PC-3 (cell line): ENCODE data around the gene MDFIC. TPM values are rescaled to one million over a fixed set of nuclear protein-coding genes. Genes with fewer than 3 reads are reported as not detected.

Experiments
- ATAC-seq: fragments of 200-7000 bp; cut with Tn5 transposase; 2 replicates; pipeline ENCODE4 v1.9.1; 2020; ENCODE audit warnings: mild to moderate bottlenecking, moderate library complexity
- BruUV-seq: library from RNA; stranded (reverse); fragments of 400-500 nt; replicated peaks from 2 replicates; lab custom pipeline; 2021; lab: Mats Ljungman, UMichigan
- CTCF ChIA-PET: fragments of 300-600 bp; sonication (Branson Sonifier 250); formaldehyde crosslinking; loops from one replicate; lab custom pipeline; 2022; ENCODE audit warnings: antibody characterized with exemption; lab: Charles Lee
- POLR2A ChIA-PET: fragments of 300-600 bp; sonication (Branson Sonifier 250); formaldehyde crosslinking; loops from one replicate; lab custom pipeline; 2022; ENCODE audit warnings: antibody characterized with exemption; ENCODE audit not compliant: unreplicated experiment; lab: Charles Lee
- DNase-seq: peaks from one replicate; pipeline ENCODE4 v3.0.0-alpha.2; 2015
- H2AFZ ChIP-seq: fragments of 300-600 bp; sonication (generic); 2 replicates; pipeline ENCODE4 v1.6.0; 2016; ENCODE audit warnings: antibody characterized with exemption, low read length
- H3F3A ChIP-seq: fragments of 300-600 bp; sonication (generic); one replicate; pipeline ENCODE4 v1.6.0; 2017; ENCODE audit warnings: antibody characterized with exemption, low read length, control low read depth, mild to moderate bottlenecking; ENCODE audit not compliant: unreplicated experiment
- H3K27ac ChIP-seq: fragments of 300-600 bp; sonication (generic); 2 replicates; pipeline ENCODE4 v1.5.1; 2016; ENCODE audit warnings: mild to moderate bottlenecking, low read length
- H3K27me3 ChIP-seq: fragments of 300-600 bp; sonication (generic); 2 replicates; pipeline ENCODE4 v1.6.1; 2016; ENCODE audit warnings: low read length, mixed read lengths
- H3K36me3 ChIP-seq: fragments of 300-600 bp; sonication (generic); 2 replicates; pipeline ENCODE4 v1.6.1; 2016; ENCODE audit warnings: low read depth, mixed run types, low read length, mixed read lengths
- H3K4me1 ChIP-seq: fragments of 300-600 bp; sonication (generic); 2 replicates; pipeline ENCODE4 v1.5.1; 2016; ENCODE audit warnings: low read length; ENCODE audit not compliant: insufficient read depth
- H3K4me2 ChIP-seq: fragments of 300-600 bp; sonication (generic); 2 replicates; pipeline ENCODE4 v1.6.0; 2016; ENCODE audit warnings: low read length
- H3K4me3 ChIP-seq: fragments of 300-600 bp; sonication (generic); 2 replicates; pipeline ENCODE4 v1.5.1; 2016; ENCODE audit warnings: mild to moderate bottlenecking, low read length, mixed read lengths
- H3K79me2 ChIP-seq: fragments of 300-600 bp; sonication (generic); 2 replicates; pipeline ENCODE4 v1.6.1; 2017; ENCODE audit warnings: low read length, mixed read lengths
- H3K9ac ChIP-seq: fragments of 300-600 bp; sonication (generic); 2 replicates; pipeline ENCODE4 v1.6.0; 2016; ENCODE audit warnings: mild to moderate bottlenecking, low read length
- H3K9me2 ChIP-seq: fragments of 300-600 bp; sonication (generic); replicated peaks from 2 replicates; pipeline ENCODE4 v1.6.1; 2016; ENCODE audit warnings: mixed run types, low read length, mixed read lengths
- H3K9me3 ChIP-seq: fragments of 300-600 bp; sonication (generic); 2 replicates; pipeline ENCODE4 v1.6.1; 2016; ENCODE audit warnings: low read length, mixed read lengths
- H4K20me1 ChIP-seq: fragments of 300-600 bp; sonication (generic); 2 replicates; pipeline ENCODE4 v1.6.1; 2016; ENCODE audit warnings: low read length, mixed read lengths
- EZH2 ChIP-seq: fragments of 300-600 bp; sonication (generic); IDR thresholded peaks from one replicate; pipeline ENCODE4 v1.6.1; 2017; ENCODE audit warnings: antibody characterized with exemption, mild to moderate bottlenecking, low read length; ENCODE audit not compliant: unreplicated experiment
- EZH2phosphoT487 ChIP-seq: fragments of 300-600 bp; sonication (generic); IDR thresholded peaks from 2 replicates; pipeline ENCODE4 v1.6.1; 2018; ENCODE audit warnings: mild to moderate bottlenecking, antibody characterized with exemption, low read length, borderline replicate concordance
- intact Hi-C: fragments of 100-400 bp; cut with micrococcal nuclease; formaldehyde crosslinking; loops from 2 replicates; pipeline ENCODE4 v1.9.0; 2023
- total RNA-seq: library from RNA; depleted of rRNA; stranded (reverse); fragments of >200 nt; gene quantifications from 2 replicates; pipeline ENCODE4 v1.2.3, GENCODE V29; 2014
- TF ChIP-seq, protein P1 (sequence below): fragments of 300-600 bp; sonication (generic); conservative IDR thresholded peaks from 2 replicates; pipeline ENCODE4 v1.5.1; 2017; ENCODE audit warnings: antibody characterized with exemption, low read depth, mild to moderate bottlenecking, low read length

Gene MDFIC
- total RNA-seq, 1 experiment from 2014 or later: 33.9 TPM

DNA sequence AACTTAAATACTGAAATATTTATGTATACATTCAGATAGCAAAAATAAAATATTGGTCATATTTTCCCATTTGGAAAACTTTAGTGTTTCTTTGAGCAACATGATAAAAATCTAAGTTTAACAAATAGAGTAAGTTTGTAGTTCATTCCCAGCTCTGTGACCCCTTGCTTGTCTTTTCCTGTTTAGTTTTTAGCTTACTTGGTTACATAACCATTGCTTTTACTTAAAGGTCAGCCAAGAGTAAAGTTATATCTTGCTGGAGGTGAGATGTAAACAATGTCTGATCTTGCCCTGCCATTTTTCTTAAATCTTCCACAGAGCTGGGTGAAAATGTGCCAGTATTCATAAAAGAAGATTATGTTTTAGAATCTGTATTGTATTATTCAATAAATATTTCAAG is 46.7 kb upstream of the MDFIC start:
- intact Hi-C loops: no loop called here
- H3K4me1 ChIP-seq: no peaks in the 10 kb centered on the region
- ChIA-PET POLR2A (no interaction called here), CTCF (no interaction called here)
- TF ChIP-seq, protein P1, sequence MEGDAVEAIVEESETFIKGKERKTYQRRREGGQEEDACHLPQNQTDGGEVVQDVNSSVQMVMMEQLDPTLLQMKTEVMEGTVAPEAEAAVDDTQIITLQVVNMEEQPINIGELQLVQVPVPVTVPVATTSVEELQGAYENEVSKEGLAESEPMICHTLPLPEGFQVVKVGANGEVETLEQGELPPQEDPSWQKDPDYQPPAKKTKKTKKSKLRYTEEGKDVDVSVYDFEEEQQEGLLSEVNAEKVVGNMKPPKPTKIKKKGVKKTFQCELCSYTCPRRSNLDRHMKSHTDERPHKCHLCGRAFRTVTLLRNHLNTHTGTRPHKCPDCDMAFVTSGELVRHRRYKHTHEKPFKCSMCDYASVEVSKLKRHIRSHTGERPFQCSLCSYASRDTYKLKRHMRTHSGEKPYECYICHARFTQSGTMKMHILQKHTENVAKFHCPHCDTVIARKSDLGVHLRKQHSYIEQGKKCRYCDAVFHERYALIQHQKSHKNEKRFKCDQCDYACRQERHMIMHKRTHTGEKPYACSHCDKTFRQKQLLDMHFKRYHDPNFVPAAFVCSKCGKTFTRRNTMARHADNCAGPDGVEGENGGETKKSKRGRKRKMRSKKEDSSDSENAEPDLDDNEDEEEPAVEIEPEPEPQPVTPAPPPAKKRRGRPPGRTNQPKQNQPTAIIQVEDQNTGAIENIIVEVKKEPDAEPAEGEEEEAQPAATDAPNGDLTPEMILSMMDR: no peak
- TF ChIP-seq EZH2 (no peak), EZH2phosphoT487 (no peak)
- H3K36me3 ChIP-seq: no peaks in the 10 kb centered on the region
- DNase-seq (no peak), ATAC-seq (no peak)
- H3F3A ChIP-seq: no peaks in the 10 kb centered on the region
- H3K27ac ChIP-seq: no peak overlapping the region
- H3K79me2 ChIP-seq: no peaks in the 10 kb centered on the region
- H3K4me2 ChIP-seq: no peak overlapping the region
- no peaks in the 10 kb centered on the region for H3K9me2 ChIP-seq
- no TSS peak for BruUV-seq
- H2AFZ ChIP-seq: no peak overlapping the region
- no peaks in the 10 kb centered on the region for H4K20me1 ChIP-seq
- H3K4me3 ChIP-seq: no peak overlapping the region
- no peaks in the 10 kb centered on the region for H3K9me3 ChIP-seq
- H3K27me3 ChIP-seq: no peaks in the 10 kb centered on the region
- H3K9ac ChIP-seq: no peak overlapping the region

DNA sequence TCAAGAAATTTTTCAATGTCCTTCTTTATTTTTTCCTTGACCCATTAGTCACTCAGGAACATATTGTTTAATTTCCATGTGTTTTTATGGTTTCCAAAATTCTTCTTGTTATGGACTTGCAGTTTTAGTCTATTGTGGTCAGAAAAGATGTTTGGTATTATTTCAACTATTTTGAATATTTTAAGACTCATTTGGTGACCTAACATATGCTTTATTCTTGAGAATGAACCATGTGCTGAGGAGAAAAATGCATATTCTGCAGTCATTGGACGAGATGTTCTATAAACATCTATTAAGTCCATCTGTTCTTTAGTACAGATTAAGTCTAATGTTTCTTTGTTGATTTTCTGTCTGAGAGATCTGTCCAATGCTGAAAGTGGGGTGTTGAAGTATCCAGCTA is 42.3 kb upstream of the MDFIC start:
- POLR2A ChIA-PET: no interaction called here
- Histone ChIP-seq H2AFZ (no peak overlapping the region), H3K27me3 (no peaks in the 10 kb centered on the region), H3K9me3 (no peaks in the 10 kb centered on the region), H3K4me1 (no peaks in the 10 kb centered on the region), H3K27ac (no peak overlapping the region), H3K79me2 (no peaks in the 10 kb centered on the region), H3F3A (no peaks in the 10 kb centered on the region), H3K4me2 (no peak overlapping the region), H3K36me3 (no peaks in the 10 kb centered on the region), H3K4me3 (no peak overlapping the region), H4K20me1 (no peaks in the 10 kb centered on the region), H3K9ac (no peak overlapping the region), H3K9me2 (no peaks in the 10 kb centered on the region)
- no peak for ATAC-seq
- intact Hi-C loops: no loop called here
- no peak for TF ChIP-seq EZH2
- TF ChIP-seq, protein P1: no peak
- TF ChIP-seq EZH2phosphoT487: no peak
- no TSS peak for BruUV-seq
- CTCF ChIA-PET: no interaction called here
- no peak for DNase-seq

DNA sequence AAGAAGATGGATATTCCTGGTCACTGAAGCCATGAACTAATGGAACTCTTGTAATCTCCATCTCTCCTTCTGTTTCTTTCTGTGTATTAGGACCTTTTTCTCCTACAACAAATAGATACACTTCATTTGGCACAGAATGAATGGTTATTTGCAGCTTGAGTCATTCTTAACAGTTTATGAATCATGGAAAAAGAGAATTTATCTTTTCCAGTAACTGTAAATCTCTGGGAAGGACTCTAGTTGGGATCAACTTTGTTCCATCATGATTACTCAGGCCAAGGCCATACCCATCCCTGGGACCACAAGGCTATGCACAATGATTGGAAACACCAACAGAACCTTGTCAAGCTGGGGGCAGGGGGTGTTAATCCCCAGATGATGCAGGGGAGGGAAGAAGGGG is 36.1 kb upstream of the MDFIC start:
- Histone ChIP-seq H3K4me1 (peaks cover 18% of the 10 kb centered on the region; the same call in 1 of the 2 replicates), H3K79me2 (no peaks in the 10 kb centered on the region), H3K9me3 (no peaks in the 10 kb centered on the region), H3K9me2 (no peaks in the 10 kb centered on the region), H3K27ac (peak overlapping the region; percentile 22; the same call in 1 of the 2 replicates), H2AFZ (no peak overlapping the region), H4K20me1 (no peaks in the 10 kb centered on the region), H3K4me3 (no peak overlapping the region), H3F3A (no peaks in the 10 kb centered on the region), H3K9ac (no peak overlapping the region), H3K27me3 (no peaks in the 10 kb centered on the region), H3K4me2 (no peak overlapping the region), H3K36me3 (no peaks in the 10 kb centered on the region)
- peak; percentile 62 for ATAC-seq
- POLR2A ChIA-PET: no interaction called here
- peak; percentile 60 for DNase-seq
- CTCF ChIA-PET: no interaction called here
- no peak for TF ChIP-seq EZH2phosphoT487
- no peak for TF ChIP-seq EZH2
- TF ChIP-seq, protein P1: no peak
- no TSS peak for BruUV-seq
- intact Hi-C loops: no loop called here
